Pulmonary artery endothelial cell (primary cell): ENCODE data around the gene GAN. TPM values are rescaled to one million over a fixed set of nuclear protein-coding genes. Genes with fewer than 3 reads are reported as not detected.
A peak's percentile ranks its signal among the peaks of the same experiment; 100 is the strongest.

ENCODE experiments used
- DNase-seq: peaks from one replicate; pipeline ENCODE4 v3.0.0-alpha.2; 2011; ENCODE audit warnings: low read depth, low spot score
- total RNA-seq: library from RNA; depleted of rRNA; stranded (reverse); fragments of >200 nt; gene quantifications from 2 replicates; pipeline ENCODE4 v1.2.3, GENCODE V29; 2014

The GAN gene
- total RNA-seq, 1 donor from 2014 or later, result 11.6 TPM

GRCh38 chr16:81349608-81350305, 35.0 kb downstream of the GAN start:
- no peak for DNase-seq

- DNase-seq, result no peak
Measured at GRCh38 chr16:81350306-81350615, 35.5 kb downstream of the GAN start.

GRCh38 chr16:81353895-81354294, 39.1 kb downstream of the GAN start:
- no peak for DNase-seq

DNA sequence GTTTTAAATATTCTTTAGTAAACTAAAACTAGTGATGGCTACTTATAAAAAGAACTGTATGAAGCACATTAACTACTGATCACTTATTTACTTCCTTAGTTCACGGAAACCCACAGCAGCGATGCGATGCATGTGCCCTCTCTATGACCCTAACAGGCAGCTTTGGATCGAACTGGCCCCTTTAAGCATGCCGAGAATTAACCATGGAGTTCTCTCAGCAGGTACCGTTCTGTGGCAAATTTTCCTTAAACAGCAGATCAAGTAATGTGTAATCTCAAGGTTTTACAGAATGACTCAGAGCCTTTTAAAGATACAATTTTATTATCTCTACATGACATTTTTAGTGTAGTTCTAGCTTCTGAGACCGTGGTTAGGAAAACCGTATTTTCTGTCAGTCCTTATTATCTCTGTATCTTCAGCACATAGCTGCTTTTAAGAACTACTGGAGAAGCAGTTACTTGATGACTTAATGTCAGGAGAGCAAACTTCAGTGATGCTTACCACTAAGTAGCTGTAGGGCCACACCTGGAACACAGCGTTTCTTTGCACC, 43.0 kb downstream of the GAN start:
- no peak for DNase-seq

- DNase-seq, result no peak
Measured at GRCh38 chr16:81358860-81359259, 44.1 kb downstream of the GAN start.

GRCh38 chr16:81360135-81360534, 45.4 kb downstream of the GAN start:
- DNase-seq, result no peak

GRCh38 chr16:81365731-81366130, 51.0 kb downstream of the GAN start:
- no peak for DNase-seq

DNA sequence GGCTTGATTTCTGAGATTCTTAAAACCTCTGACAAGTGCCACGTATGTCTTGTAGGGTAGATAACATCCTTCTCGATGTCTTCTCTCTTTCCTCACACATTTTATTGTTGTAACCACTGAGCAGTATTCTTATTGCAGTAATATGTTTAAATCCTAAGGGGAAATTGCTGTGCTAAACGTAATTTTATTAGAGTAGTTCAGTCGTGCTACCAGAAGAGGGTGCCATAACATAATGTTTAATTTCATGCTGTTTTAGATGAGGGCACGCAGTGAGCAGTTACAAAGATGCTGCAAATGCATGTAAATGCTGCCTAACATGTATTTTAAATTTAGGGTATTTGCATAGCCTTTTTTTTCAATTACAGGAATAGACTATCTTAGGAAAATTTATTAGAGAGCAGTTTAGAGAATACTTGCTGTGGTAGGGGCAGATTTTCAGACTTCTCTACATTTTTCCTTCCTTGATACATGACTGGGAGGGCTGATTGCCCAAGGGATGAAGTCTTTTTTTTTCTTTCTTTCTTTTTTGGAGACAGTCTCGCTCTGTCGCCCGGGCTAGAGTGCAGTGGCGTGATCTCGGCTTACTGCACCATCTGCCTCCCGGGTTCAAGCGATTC, 51.7 kb downstream of the GAN start:
- no peak for DNase-seq

GRCh38 chr16:81367821-81368220, 53.1 kb downstream of the GAN start:
- DNase-seq, result peak; percentile 29

- DNase-seq, result no peak
Measured at GRCh38 chr16:81369888-81370504, 55.2 kb downstream of the GAN start.

DNA sequence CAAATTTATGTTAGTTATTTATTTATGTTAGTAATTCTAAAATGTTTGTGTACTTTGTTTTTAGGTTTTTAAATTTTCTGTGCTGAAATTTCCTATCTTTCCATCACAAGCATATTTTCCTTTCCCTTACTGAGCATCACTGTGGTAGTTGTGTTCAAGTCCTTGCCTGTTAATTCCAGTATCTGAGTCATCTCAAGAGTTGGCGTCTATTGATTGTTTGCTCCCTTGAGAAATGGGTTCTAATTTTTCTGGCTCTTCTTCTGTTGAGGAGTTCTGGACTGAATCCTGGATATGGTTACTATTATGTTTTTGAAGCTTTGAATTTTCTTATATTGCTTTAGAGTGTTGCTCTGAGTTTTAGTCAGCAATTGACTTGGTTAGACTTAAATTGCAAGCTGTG, 56.3 kb downstream of the GAN start:
- DNase-seq, result no peak

GRCh38 chr16:81374550-81374949, 59.8 kb downstream of the GAN start:
- DNase-seq, result no peak

GRCh38 chr16:81376880-81377279, 62.1 kb downstream of the GAN start:
- no peak for DNase-seq

GRCh38 chr16:81378049-81378448, 63.3 kb downstream of the GAN start:
- DNase-seq, result no peak

- DNase-seq, result no peak
Measured at GRCh38 chr16:81380932-81381331, 66.2 kb downstream of the GAN start.

GRCh38 chr16:81384006-81384405, 69.2 kb downstream of the GAN start:
- peak; percentile 91 for DNase-seq

GRCh38 chr16:81385031-81385756, 70.4 kb downstream of the GAN start:
- DNase-seq, result peak; percentile 85

DNA sequence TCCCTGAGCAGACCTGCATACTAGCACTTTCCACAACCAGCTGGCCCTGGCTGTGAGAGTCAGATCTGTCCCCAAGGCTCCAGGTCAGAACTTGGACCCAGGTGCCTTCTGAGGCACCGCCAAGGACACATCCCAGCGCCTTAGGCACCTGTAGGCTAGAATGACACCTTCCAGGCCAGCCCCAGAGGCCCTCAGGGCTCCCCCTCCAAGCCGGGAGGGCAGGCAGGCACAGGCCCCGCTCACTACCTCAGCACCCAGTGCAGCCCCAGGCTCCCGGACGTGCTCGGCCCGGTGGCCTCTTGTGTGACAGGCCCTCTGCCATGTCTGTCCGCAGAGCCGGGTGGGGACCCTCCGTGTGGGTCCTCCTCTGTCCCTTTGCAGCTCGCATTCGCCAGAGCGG, 73.6 kb downstream of the GAN start:
- no peak for DNase-seq

GRCh38 chr16:81390840-81391239, 76.1 kb downstream of the GAN start:
- no peak for DNase-seq

- no peak for DNase-seq
Measured at GRCh38 chr16:81392011-81392410, 77.2 kb downstream of the GAN start.

GRCh38 chr16:81394416-81394815, 79.7 kb downstream of the GAN start:
- DNase-seq, result no peak
